T-helper 22 cell (primary cell): Measurements from ENCODE around the gene SMYD3.
"Not testable (repeated sequence)": the region's sequence is repeated elsewhere in the genome, so short reads cannot be mapped to it uniquely, and the experiment has no call there.

Source experiments
- DNase-seq: peaks from one replicate; pipeline ENCODE4 v3.0.0-alpha.2; 2020; ENCODE audit warnings: low read depth

Gene SMYD3

DNA sequence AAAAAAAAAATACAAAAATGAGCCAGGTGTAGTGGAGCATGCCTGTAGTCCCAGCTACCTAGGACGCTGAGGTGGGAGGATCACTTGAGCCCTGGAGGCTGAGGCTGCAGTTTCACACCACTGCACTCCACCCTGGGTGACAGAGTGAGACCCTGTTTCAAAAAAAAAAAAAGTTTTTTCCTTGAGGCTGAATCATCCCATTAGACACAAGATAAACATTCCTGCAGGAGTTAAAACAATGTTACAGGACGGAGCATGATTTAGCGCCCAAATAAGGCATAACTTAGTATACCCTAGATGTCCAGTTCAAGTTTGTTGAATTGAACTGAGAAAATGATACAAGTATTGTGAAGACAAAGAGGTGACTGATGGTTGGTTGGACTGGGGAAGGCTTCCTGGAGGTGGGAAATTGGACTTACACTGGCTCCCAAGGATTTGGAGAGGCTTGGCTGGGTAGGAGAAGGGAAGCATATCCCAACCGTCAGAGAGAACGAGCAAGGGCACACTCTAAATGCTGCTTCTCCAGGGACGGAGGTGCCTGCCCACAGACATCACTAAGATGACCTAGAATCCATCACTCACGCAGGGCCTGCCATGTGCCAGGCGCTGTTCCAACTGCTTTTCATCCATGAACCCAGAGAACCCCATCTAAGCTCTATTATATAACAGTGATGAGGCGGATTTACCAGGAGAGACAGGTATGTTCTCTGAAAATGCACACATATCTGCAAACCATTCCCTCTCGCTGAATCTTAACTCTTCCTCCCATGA is 741.7 kb downstream of the SMYD3 start:
- DNase-seq: no peak

DNA sequence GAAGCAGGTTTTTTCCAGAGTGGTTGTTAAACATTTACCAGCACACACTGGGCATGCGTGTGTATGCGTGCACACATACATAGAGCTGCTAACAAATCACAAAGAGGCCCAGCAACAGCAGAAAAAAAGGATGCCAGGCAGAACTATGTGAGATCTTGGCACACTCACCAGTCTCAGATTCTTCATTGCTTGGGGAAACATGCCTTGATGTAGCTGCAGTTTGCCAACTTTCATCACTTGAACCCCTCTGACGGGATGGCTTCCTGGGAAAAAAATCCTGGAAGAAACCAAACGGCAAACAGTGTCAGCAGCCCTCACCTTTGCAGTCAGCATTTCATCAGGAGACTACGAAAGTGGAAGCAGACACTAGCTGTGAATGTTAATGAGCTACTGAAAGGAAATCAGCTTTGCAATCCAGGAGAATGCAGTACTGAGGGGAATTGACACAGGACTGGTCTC is 743.2 kb downstream of the SMYD3 start:
- DNase-seq: no peak

DNA sequence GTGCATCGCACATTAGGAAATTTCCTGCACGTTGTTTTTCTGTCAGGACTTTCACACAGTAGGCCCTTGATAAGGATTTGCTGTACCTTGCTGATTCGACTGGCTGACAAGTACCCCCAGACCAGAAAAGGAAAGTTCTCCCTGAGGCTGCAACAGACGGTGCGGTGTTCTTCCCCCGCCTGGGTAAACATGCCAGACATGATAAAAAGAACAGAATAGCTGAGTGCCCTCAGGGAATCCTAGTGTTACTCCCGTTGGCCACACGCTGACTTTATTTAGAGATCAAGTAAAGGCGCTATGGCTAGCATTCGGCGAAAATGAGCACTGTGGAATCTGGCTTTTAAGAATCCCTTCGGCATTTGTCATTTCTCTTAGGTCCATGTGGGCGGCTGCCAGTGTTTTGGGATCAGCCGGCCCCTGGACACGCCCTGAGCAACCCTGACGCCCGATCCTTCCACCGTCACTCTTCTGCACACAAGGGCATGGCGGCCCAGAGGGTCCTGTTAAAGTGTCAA is 744.6 kb downstream of the SMYD3 start:
- DNase-seq: no peak

DNA sequence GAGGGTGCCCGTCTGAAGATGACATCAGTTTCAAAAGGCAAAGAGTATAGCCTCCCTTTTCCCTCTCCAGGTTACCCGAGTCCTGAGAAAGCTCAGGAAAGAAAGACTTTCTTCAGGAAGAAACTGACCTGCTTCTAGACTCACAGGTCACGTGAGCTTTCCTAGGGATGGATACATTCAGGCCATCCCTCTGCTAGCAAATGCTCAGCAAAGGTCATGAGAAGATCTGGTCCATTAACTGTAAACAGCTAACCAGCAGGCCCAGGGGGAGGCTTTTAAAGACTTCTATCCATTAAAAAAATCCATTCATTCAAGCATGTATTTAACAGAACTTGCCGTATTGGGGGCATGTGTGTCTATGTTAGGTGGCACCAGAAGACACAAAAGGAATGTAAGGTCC is 746.8 kb downstream of the SMYD3 start:
- no peak for DNase-seq

DNA sequence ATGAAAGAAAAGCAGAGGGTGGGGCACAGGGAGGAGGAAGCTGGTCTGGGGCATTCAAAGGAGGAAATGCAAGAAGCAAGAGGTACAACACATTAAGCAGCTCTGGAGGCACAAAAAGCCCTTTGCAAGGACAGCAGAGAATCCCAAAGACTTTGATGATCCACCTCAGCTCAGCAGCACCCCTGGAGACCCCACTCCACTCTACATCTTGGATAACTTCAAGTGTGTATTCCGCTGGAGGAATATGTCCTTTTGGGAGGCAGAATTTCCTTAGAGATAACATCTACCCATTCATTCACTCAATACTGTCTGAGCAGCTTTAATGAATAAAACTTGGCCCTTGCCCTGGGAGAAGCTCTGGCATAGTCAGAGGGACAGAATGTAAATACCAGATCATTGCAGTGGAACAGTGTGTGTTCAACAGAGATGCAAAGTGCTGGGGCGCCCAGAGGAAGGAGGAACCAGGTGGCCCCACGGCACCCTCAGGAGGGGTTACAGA is 752.6 kb downstream of the SMYD3 start:
- no peak for DNase-seq

DNA sequence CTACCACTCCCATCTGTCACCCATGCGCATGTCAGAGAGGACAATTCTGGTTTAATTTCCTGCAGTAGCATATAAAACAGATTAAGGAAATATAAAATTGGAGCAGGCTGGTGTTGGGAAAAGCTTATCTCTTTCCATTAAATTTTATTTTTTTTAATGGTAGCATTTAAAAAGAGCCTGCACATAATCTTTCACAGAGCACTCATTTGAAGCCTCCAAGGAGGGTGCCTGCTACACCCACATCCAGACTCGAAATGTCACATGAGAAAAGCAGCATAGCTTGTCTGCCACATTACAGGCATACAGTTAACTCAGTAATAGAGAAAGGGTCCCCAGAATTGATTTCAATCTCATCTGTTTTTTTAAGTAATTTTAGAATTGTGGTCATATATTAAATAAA is 753.3 kb downstream of the SMYD3 start:
- DNase-seq: no peak

DNA sequence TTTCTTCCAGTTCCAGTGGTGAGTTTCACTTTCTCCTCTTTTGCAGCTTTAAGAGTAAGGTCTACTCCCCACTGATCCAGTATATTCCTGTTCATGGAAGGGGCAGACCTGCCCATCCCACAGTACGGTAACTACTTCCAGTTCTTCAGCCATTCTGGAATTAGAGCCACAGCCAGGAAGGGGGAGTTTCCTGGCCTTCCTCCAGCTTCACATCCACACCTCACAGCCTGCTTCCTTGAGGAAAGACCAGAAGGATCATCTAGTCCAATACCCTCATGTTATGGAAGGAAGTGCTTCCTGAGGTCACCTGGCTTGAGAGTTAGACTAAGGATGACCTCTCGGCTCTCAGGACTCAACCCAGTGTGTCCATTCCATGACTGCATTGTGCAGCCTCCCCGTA is 754.5 kb downstream of the SMYD3 start:
- DNase-seq: no peak

DNA sequence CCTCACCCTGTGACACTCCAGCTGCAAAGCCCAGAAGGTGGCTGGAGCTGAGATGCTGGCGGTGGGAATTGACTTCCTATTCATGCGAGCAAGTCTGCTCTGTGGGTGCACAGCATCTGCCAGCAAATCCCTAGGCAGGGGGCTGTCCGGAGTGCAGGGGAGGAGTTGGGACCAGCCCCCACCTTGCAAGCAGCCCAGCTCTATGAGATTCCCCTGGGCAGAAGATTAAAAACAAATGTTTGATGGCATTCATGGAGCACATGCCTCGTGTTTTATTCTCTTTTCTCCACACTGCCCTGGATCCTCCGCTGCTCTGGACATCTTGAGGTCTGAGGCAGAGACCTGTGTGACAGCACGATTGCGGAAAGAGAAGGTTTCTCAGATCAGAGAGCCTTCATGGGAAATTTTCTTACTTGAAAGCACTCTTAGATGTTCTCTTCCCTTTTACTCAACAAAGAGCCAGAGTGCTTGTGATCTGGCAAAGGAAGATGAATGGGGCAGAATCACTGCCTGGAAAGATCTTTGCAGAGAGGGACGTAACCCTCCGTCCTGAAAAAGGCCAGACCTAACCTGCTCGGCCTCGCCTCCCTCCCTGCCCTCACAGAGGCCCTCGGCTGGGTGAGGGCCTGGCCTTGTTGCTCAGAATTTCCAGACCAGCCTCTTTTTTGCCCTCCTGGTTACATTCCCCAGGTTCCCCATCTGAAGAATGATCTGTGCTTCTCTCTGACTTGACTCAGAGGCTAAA is 755.2 kb downstream of the SMYD3 start:
- no peak for DNase-seq

DNA sequence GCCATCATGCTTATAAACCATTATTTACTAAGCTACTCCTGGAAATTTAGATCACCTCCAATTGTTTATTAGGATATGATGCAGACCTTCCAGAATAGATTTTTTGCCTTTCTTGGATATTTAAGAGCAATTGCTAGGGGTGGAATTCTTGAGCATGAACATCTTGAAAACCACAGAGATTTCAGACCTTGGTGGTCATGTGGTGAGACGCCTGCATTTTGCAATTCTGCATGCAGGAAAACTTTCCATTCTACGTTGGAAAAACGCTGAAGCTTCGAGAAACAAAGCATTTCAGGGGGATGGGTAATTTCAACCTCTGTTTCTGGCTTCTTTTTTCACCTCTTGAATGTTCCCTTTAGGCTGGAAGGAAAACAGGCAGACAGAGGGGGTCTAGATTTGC is 756.0 kb downstream of the SMYD3 start:
- DNase-seq: no peak

DNA sequence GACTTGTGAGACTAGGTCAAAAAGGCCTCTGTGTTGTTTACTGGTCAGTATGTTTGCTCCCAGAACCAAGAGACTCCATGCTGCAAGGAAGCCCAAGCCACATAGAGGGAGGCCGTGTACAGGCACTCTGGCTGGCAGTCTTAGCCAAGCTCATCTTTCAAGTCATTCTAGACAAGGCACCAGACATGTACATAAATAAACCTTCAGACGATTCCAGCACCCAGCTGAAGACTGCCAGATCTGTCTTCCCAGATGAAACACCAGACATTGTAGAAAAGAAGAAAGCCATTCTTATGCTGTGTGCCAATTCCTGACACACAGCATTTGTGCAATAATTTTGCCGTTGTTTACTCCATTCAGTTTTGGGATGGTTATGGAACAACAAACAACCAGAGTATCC is 756.8 kb downstream of the SMYD3 start:
- DNase-seq: no peak

DNA sequence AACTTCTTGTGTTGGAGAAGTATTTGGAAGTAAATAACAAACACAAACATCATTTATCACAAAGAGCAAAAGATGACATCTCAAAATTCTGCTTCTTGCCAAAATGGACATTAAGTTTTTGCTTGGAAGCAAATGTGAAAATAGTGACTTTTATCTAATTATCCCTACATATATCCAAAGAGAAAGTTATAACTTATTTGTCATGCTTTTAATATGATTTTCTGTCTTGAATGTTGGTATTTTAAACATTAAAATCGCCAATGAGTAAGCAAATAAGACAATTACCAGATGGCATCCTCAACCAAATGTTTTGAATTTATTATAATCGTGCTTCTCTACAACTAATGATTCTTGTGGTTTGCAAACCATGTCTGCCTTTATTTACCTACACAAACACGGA is 758.0 kb downstream of the SMYD3 start:
- no peak for DNase-seq

DNA sequence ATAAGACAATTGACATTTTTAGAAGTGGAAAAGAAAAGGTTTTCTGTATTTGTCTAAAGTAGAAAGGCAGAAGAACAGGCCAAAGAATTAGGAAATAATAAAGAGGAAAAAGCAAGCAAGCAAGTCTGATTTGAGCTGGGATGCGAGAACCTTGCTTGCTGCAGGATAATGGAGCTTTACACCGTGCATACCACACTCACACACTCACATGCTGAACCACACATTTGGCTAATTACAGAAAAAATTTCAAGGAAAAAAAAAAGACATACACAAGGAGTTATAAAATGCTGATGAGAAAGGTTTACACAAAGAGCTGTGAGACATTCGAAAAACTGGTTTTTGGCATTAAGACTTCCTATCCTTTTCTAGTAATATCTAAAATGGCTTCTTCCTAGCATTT is 758.4 kb downstream of the SMYD3 start:
- no peak for DNase-seq

DNA sequence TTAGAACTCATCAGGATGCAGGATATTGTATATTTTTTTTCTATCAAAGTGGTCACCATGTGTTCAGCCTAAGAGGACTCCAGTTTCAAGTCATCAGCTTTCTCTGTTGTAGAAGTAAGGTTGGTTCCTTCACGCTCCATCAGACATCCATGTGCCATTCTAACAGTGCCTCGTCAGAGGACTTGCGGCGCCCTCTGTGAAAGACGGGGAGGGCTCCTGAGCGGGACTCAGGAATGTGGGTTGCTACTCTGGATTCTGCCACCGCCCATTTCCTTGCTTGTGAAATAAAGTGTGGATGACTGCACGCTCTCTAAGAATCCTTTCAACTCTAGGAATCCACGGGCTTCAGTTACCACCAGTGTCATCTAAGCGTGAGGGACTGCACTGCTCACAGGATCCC is 758.8 kb downstream of the SMYD3 start:
- DNase-seq: no peak

DNA sequence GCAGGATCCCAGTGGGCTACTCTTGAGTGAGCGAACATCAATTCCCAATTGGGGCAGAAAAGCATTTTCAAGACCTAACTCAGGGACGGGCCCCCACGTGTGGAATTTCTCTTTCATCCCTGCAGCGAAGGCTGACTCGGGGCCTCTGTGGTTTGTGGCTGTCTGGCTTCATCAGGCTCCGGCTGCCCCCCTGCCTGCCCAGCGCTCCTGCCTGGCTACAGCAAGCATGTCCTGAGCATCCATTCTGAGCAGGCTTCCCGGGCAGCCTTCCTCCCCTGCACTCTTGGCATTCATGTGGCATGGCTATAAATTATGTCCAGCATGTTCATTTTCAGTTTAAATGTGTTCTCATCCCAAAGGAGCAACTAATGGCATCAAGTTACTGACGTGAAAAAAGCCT is 764.2 kb downstream of the SMYD3 start:
- DNase-seq: no peak

DNA sequence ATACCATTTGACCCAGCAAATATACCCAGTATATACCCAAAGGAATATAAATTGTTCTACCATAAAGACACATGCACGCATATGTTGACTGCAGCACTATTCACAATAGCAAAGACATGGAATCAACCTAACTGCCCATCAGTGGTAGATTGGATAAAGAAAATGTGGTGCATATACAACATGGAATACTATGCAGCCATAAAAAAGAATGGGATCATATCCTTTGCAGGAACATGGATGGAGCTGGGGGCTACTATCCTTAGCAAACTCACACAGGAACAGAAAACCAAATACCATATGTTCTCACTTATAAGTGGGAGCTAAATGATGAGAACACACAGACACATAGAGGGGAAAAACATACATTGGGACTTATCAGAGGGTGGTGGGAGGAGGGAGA is 766.7 kb downstream of the SMYD3 start:
- not testable (repeated sequence) for DNase-seq

DNA sequence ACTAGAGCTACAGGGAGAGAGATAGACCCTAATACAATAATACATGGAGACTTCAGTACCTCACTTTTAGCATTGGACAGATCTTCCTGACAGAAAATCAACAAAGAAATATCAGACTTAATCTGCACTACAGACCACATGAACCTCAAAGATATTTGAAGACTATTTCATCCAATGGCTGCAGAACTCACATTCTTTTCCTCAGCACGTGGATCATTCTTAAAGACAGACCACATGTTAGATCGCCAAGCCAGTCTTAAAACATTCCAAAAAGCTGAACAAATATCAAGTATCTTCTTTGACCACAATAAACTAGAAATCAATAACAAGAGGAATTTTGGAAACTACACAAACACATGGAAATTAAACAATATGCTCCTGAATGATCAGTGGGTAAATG is 776.3 kb downstream of the SMYD3 start:
- DNase-seq: no peak

DNA sequence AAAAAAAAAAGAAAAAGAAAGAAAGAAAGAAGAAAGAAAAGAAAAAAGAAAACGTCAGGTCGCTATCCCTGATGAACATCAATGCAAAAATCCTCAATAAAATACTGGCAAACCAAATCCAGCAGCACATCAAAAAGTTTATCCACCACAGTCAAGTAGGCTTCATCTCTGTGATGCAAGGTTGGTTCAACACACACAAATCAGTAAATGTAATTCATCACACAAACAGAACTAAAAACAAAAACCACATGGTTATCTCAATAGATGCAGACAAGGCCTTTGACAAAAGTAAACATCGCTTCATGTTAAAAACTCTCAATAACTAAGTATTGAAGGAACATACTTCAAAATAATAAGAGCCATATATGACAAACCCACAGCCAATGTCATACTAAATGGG is 779.0 kb downstream of the SMYD3 start:
- not testable (repeated sequence) for DNase-seq

DNA sequence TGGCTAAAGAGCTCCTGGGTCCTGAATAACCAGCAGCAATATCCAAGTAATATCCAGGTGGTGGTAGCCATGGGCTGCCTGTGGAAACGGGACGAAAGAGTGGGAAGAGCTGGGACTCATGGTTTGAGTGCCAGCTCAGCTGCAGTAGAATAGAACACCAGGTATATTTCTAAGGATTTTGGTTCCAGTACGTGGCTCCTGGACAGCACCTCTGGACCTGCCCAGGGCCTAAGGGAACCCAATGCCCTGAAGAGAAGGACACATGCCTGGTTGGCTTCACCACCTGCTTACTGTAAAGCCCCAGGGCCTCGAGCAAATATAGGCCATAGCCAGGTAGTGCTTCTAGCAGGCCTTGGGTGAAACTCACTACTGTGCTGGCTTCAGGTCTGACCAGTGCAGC is 785.6 kb downstream of the SMYD3 start:
- no peak for DNase-seq

DNA sequence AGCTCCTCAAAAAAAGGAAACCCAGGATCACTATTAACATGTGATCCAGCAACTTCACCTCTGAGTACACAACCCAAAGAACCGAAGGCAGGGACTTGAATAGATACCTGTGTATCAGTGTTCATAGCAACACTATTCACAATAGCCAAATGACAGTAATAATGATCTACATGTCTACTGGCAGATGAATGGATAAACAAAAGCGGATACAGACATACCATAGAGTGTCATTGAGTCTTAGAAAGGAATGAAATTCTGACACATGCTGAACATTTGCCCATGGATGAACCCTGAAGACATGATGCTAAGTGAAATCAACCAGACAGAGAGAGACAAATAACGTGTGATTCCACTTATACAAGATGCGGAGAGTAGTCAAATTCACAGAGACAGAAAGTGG is 788.1 kb downstream of the SMYD3 start:
- DNase-seq: no peak

DNA sequence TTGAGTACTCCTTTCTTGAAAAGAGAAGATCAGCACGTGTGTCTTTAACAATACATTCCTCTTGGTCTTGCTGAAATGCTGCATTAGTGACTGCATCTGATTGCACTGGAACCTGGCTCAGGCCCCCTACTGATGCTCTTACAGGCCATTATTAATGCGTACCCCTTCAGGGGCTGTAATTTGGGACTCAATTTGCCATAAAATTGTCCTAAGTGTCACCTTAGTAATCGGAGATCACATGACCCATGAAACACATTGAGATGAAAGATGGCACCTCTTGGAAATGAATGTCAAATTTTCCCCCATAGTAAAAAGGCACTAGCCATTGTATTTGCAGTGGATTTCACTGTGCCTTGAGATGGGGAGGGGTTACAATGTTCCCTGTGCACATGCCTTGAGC is 789.0 kb downstream of the SMYD3 start:
- DNase-seq: no peak

DNA sequence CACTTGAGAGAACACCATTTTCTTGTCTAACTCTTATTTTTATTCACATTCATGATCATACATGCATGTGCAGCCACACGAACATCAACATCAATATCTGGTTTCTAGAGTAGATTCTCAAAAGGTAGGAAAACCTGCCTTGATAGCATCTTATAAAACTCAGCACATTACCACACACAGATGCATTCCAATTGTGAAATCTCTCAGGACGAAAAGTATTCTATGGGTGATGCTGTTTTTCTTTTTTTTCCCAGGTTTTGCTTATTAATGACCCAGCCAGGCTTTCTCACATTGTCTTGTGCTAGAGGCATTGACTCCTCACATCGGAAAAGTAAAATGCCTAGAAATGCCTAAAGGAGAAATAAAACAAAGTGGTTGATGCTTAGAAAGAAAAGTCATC is 789.5 kb downstream of the SMYD3 start:
- no peak for DNase-seq

DNA sequence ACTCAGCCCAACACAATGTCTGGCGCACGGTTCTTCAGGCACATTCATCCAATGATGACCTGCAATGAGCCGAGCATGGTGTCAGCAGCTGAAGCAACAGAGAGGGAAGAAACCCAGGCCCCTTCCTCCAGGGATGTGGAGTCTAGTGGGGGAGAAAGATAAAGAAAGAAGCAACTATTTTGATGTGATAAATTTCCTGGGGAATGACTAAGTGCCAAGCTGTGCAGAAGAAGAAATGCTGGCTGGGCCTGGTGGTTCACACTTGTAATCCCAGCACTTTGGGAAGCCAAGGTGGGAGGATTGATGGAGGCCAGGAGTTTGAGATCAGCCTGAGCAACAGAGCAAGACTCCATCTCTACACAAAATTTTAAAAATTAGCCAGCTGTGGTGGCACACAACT is 790.5 kb downstream of the SMYD3 start:
- no peak for DNase-seq

DNA sequence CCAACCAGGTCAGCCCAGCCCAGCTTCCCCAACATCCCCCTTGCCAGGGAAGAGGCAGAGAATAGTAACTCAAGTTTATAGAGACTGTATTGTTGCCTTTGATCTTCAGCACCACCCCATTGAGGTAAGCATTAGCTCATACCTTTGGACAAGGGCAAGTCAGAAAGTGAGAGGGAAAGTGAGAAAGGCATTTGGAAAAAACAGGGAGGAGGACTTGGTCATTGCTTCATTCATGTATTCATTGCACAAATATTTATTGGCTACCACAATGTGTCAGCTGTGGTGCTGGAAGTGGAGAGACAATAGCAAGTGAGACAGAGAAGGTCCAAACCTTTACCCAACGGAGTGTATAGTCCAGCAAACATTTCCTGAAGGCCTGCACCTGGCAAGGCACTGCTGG is 791.1 kb downstream of the SMYD3 start:
- DNase-seq: no peak
